Activated CD8-positive, alpha-beta memory T cell treated with anti-CD3 and anti-CD28 coated beads, Interleukin-2, amount 50 U/mL, for 48 hours (primary cell): ENCODE results near the gene LIPC.
"Not testable (repeated sequence)": the region's sequence is repeated elsewhere in the genome, so short reads cannot be mapped to it uniquely, and the experiment has no call there.

Source experiments
- DNase-seq: peaks from one replicate; pipeline ENCODE4 v3.0.0-alpha.2; 2020

LIPC gene

DNA sequence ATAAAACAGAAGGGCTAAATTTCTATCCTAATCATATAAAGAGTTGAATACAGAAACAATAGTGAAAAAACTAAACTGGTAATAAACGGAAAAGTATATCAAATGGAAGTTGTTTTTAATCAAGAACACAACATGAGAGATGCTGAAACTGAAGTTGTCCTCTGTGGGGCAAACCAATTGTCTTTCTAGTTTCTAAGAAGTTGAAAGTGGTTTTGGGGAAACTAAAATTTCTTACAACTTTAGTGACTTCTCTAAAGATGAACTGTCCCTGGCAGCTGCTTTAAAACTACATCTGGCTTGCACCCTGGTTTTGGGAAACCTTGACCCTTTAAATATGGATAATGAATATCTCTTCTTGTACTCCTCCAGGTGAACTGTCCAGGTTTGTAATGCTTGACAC is 162.1 kb downstream of the LIPC start:
- DNase-seq: no peak

DNA sequence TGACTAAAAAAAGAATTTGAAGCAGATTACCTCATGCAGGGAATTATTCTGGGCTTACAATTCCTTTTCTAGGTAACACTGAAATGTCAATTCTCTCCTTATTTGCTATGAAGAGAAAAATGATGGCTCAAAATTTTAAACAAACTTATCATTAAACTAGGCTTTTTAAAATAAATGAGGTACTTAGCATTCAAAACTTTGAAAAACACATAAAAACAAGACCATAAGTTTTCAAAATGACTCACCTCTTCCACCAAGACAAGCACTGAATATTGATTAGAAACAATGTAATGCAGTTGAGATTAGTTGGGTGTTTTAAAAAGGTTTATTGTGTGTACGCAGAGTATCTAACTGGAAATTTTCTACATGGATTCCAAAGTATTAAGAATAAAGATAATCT is 163.1 kb downstream of the LIPC start:
- DNase-seq: no peak

DNA sequence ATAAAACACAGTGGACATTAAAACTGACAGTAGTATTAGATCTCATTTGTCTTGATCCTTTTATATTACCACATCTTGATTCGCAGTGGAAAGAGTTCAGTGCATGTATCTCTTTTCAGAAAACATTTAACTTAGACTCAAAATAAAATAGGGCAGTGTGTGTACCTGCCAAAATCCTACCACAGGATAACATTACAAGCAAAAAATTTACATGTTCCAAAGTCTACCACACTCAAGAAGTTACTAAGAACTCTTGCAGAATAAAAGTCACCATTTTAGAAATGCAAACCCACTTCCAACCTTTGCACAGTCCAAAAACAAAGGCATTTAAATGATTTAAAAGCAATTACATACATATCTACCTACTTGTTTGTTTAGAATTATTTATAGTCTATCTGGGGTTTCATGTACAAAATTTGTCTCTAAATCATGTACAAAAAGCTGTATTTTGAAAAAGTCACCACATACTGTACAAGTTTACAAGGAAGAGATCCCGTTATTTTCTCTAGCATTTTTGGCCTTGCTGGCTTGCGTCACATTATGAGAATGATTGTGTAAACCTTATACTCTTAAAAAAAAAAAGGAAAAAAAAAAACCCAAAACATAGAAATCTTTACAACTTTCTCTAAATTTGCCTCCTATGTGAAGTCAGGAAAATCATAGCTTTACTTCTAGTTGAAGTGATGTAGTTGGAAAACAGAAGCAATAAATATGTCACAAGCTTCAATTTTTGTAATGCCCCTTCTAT is 163.9 kb downstream of the LIPC start:
- DNase-seq: no peak

DNA sequence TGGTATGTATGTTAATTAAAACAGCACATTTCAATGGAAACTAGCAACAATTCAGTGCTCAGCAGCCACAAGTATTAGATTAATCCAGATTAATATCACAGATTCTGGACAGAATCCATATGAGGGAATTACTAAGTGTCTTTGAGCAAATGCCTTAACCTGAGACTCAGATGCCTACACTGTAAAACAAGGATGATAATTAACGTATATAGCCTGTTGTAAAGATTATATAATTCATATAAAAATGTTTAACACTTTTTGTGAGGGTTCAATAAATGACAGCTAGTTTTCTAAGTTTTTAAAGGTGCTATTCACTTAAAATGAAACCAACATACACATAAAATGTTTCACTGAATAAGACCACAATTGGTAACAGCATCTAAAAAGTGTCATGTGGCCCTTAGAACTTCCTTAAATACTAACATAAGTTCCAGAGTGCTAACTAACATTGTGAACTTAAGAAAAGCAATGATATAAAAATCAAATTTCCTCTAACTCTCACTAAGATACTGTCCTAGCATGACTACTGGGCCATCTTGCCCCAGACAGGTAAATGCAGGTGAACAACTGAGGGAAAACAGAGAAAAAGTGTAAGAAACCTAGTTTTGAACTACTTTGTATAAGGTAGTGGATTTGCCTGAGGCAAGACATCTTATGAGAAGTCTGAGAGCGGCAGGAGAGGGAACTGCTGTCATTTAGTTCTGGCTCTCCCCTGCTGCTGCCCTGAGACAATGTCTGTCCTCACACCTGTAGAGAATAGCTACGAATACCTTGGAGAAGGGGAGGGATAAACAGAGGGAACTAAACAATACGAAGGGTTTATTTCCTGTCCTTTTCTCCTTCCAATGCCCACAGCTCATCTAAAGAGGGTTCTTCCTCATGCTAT is 166.4 kb downstream of the LIPC start:
- no peak for DNase-seq

DNA sequence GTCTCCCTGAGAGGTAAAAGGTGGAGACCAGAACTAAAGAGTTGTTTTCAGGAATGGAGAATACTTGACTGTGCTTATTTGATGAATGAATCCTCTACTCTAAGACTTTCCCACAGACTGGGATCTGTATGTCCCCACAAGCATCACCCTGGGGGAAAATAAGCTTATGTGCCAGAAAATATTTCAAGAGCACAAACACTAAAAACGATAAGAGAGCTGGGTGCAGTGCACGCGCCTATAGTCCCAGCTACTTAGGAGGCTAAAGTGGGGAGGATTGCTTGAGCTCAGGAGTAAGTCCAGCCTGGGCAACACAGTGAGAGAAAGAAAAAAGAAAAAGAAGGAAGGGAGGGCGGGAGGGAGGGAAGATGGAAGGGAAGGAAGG is 167.0 kb downstream of the LIPC start:
- DNase-seq: no peak

DNA sequence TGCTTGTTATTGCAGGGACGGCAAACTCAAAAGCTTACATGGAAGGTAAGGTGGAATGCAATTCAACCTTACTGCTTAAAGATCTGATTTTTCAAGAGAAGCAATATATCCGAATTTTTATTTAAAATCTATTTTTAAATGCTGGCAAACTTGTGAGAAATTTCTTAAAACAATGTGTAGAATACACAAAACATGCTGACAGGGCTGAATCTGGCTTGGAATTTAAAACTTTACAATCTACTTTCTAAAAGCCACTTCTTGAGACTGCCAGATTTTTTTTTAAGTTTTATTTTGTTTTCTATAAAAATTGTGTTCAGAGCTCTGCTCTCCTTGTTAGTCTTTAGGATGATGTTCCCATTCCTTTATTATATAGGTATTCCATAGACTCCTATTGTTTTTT is 171.0 kb downstream of the LIPC start:
- DNase-seq: no peak

DNA sequence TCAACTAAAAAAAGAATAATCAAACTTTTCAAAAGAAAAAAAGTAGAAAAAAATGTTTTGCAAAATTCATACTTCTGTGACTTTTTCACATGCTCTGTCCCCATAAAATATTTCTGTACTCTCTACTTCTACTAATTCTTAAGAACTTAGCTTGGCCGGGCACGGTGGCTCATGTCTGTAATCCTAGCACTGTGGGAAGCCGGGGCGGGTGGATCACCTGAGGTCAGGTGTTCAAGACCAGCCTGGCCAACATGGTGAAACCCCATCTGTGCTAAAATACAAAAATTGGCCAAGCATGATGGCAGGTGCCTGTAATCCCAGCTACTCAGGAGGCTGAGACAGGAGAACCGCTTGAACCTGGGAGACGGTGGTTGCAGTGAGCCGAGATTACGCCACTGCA is 172.1 kb downstream of the LIPC start:
- DNase-seq: not testable (repeated sequence)

DNA sequence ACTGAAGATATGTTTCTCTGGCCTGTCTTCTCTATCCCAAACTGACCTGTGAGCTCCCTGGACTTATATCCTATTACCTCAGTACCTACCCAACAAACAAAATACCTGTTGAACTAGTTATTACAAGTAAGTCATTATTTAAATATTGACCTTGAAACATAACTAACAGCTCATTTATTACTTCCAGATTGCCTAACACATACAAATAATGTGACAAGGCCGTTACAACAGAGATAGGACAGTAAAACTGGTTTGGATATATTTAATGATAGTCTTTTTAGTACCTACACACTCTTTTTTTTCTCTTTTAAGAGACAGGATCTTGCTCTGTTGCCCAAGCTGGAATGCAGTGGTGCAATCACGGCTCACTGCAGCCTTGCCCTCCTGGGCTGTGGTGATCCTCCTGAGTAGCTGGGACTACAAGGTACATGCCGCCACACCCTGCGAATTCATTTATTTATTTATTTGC is 172.7 kb downstream of the LIPC start:
- DNase-seq: no peak

DNA sequence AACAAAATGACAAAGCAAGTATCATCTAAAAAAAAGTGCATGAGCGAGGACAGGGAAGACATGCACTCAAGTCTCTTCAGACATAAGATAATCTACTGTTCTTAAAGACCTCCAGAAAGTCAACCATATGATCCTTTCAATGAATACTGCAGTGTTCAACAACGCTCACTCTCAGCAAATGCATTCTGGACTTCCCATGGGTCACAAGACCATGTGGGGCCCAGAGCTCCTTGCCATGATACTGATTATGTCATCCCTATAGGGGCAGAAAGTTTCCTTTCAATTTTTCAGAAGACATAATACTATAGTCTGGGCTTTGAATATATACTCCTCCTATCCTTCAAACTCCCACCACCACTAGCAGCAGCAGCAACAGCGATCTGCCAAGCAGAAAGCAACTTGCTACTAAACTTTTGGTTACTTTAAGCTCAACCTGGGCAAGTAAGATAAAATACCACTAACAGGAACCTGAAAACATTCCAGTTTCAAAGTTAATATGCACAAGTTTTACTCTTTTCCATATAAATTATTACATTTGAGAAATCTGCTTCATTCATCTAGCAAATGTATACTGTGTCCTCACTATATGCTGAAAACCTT is 174.2 kb downstream of the LIPC start:
- DNase-seq: no peak

DNA sequence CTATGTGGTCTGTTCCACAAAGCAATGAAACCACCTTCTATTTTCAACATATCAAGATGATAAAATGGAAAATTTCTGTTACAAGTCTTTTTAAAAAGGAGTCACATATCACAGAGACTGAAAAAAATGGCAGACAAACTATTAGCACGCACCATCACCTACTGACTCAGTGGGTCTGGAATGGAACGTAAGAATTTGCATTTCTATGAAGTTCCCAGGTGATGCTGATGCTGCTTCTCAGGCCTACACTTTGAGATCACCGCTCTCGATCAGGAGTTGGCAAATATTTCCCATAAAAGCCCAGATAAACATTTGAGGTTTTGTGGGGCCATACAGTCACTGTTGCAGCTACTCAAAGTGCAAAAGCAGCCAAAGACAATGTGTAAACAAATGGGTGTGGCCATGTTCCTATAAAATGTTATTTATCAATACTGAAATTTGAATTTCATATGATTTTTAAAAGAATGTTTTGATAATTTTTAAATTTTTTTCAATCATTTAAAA is 174.8 kb downstream of the LIPC start:
- no peak for DNase-seq

DNA sequence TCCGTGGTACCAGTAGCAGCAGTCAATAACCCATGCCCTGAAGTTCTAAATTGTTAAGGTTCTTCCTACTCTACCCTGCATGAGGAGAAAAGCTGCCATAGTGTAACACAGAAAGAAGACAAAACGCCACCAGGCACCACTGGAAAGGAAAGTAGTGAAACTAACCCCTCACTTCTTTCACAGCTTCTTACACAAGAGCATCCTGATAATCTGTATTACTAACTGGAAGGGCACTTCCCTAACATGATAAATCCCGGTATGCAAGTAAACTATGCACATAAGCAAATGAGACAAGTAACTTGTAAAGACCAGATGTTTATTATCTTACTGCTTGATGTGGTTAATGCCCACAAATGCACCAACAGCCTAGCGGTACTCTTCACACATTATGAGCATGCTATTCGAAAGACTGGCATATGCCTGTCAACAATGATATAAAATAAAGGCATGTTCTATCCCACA is 176.4 kb downstream of the LIPC start:
- no peak for DNase-seq

DNA sequence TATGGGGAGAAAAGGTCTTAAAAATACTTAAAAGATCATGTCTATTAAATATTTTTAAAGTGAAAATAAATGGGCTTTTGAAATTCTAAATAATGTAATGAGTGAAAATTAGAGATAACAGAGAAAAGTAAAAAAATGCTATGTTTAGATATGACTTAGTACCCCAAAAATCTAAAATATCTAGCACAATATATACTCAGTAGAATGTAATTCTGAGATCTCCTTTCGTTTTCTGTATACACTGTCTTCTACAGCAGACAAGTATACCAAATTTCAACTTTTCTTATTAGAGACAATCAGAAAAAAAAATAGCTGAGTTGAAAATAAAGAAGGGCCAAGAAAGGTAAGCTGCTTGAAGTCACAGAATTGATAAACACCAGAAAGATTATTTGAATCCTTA is 176.9 kb downstream of the LIPC start:
- DNase-seq: no peak

DNA sequence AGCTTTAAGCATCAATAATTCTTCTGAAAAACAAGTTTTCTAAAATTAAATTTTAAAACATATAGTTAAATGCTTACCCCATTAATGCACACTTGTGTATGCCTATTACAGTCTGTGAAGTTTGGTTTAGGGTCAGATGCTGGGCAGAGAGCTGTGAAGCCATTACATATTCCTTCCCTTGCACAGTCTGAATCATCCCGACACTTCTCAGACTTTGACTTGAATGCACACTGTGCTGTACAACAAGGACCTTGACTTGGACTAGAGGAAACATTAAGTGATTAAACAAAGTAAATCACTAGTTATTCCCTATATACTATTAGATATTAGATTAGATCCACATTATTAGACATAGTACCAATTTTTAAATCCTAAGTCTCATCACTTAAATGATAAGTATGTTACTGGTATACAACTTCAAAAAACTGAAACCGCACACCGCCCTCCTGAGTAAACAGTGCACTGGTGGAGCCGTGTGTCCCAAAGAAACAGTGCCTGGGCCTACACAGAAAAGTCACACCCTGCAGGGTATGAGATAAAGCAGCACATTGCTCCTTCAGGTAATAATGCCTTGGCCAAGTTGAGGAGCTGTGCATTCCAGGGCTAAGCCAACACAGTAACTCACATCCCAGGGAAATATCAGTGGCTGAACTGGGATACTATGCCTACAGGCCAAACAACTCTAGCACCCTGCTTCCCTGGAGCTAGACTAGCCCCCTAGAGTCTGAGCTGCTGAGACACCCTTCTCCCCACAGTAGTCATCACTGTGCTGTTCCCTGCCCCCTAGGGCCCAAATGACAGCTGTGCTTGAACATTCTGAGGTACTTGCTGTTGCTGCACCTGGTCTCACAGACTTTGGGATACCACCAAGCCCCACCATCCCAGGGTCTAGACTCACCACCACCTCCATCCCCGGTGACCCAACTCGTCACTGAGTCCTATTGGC is 180.2 kb downstream of the LIPC start:
- DNase-seq: no peak

DNA sequence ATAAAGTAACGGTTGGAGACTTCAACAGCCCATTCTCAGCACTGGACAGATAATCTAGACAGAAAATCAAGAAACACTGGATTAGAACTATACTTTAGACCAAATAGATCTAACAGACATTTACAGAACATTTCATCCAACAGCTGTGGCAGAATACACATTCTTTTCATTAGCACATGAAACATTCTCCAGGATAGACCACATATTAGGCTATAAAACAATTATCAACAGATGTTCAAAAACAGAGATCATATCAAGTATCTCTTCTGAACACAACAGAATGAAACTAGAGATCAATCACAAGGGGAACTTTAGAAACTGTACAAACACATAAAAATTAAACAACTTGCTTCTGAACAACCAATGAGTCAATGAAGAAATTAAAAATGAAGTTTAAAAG is 184.4 kb downstream of the LIPC start:
- DNase-seq: no peak
